Body of pancreas (tissue), 4 donors: Measurements from ENCODE around the gene ZC3H12D.

ENCODE experiments used
- POLR2A ChIP-seq, 3 donors: fragments of 450-650 bp; IDR thresholded peaks; one replicate each; pipeline ENCODE4 v1.6.1; 2016; ENCODE audit warnings: antibody characterized with exemption in 3 of 3, mild to moderate bottlenecking in 2 of 3
- TF ChIP-seq, protein P1 (sequence below), 7 experiments: fragments of 450-650 bp in 4 of 7; fragments of 200-600 bp in 3 of 7; sonication (generic) in 3 of 7; IDR thresholded peaks; one replicate each; pipeline ENCODE4 v1.5.1; 2016 to 2019; ENCODE audit warnings: antibody characterized with exemption in 7 of 7

DNA sequence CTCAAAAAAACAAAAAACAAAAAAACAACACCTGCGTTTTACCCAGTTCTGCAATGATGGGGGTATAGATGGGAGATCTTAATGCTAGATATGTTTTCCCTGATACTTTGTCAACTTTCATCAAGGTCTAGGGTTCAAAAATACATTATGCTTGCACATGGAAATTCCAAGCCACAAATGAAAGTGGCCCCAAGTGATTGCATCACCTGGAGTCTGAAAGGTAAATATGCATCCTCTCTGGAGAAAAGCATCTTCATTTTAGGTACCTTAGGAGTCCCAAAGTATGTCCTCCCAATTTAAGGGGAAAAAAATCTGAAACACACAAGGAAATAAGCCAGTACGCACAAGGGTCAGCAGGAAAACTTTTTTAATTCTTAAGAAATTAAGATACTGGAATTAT is 12.6 kb upstream of the ZC3H12D start:
- TF ChIP-seq, protein P1, sequence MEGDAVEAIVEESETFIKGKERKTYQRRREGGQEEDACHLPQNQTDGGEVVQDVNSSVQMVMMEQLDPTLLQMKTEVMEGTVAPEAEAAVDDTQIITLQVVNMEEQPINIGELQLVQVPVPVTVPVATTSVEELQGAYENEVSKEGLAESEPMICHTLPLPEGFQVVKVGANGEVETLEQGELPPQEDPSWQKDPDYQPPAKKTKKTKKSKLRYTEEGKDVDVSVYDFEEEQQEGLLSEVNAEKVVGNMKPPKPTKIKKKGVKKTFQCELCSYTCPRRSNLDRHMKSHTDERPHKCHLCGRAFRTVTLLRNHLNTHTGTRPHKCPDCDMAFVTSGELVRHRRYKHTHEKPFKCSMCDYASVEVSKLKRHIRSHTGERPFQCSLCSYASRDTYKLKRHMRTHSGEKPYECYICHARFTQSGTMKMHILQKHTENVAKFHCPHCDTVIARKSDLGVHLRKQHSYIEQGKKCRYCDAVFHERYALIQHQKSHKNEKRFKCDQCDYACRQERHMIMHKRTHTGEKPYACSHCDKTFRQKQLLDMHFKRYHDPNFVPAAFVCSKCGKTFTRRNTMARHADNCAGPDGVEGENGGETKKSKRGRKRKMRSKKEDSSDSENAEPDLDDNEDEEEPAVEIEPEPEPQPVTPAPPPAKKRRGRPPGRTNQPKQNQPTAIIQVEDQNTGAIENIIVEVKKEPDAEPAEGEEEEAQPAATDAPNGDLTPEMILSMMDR (IDR thresholded peaks at IDR 0.05), result no peak
- no peak for TF ChIP-seq POLR2A (IDR thresholded peaks at IDR 0.05)
